ENCODE data around the gene IL1RAPL2. TPM values are rescaled to one million over a fixed set of nuclear protein-coding genes. Genes with fewer than 3 reads are reported as not detected.

IL1RAPL2 gene
- total RNA-seq, 1 donor = not detected

- Histone ChIP-seq H3K4me1 (ENCODE audit: insufficient read depth, low read length) (no peaks in the 10 kb centered on the region), H2AFZ (ENCODE audit: low read length) (no peak overlapping the region), H4K20me1 (ENCODE audit: insufficient read depth, low read length) (no peaks in the 10 kb centered on the region), H3K9me3 (ENCODE audit: low read depth, low read length) (no peaks in the 10 kb centered on the region), H3K79me2 (ENCODE audit: insufficient read depth, low read length) (no peaks in the 10 kb centered on the region), H3K4me2 (ENCODE audit: insufficient read depth, low read length) (no peak overlapping the region), H3K27ac (ENCODE audit: low read depth, low read length) (no peak overlapping the region), H3K36me3 (ENCODE audit: insufficient read depth, low read length) (no peaks in the 10 kb centered on the region), H3K27me3 (ENCODE audit: insufficient read depth, low read length) (no peaks in the 10 kb centered on the region), H3K4me3 (ENCODE audit: insufficient read depth, low read length) (no peak overlapping the region)
- TF ChIP-seq, protein P1, sequence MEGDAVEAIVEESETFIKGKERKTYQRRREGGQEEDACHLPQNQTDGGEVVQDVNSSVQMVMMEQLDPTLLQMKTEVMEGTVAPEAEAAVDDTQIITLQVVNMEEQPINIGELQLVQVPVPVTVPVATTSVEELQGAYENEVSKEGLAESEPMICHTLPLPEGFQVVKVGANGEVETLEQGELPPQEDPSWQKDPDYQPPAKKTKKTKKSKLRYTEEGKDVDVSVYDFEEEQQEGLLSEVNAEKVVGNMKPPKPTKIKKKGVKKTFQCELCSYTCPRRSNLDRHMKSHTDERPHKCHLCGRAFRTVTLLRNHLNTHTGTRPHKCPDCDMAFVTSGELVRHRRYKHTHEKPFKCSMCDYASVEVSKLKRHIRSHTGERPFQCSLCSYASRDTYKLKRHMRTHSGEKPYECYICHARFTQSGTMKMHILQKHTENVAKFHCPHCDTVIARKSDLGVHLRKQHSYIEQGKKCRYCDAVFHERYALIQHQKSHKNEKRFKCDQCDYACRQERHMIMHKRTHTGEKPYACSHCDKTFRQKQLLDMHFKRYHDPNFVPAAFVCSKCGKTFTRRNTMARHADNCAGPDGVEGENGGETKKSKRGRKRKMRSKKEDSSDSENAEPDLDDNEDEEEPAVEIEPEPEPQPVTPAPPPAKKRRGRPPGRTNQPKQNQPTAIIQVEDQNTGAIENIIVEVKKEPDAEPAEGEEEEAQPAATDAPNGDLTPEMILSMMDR (IDR thresholded peaks at IDR 0.05; ENCODE audit: extremely low read depth, low read depth, low read length) = no peak
- DNase-seq (ENCODE audit: insufficient read length, low spot score, missing footprints) = no peak
Measured at GRCh38 chrX:104961926-104962325, 395.9 kb downstream of the IL1RAPL2 start.

DNA sequence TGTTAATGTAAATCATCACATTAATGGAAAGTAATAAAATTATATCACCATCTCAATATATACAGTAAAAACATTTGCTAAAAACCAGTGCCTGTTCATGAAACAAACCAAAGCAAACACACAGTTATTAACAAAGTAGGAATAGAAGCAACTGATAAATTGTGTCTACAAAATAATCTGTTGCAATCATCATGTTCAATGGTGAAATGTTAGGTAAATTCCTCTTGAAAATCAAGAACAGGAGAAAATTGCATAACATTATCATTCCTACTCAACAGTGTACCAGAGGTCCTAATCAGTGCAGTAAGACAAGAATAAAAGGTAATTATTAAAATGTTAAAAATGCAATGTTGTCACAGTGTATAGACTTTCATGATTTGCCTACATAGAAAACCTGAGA is 402.2 kb downstream of the IL1RAPL2 start:
- H3K4me1 ChIP-seq (ENCODE audit: insufficient read depth, low read length) = no peaks in the 10 kb centered on the region
- no peak overlapping the region for H3K4me2 ChIP-seq (ENCODE audit: insufficient read depth, low read length)
- H3K79me2 ChIP-seq (ENCODE audit: insufficient read depth, low read length) = no peaks in the 10 kb centered on the region
- H3K27me3 ChIP-seq (ENCODE audit: insufficient read depth, low read length) = no peaks in the 10 kb centered on the region
- H3K27ac ChIP-seq (ENCODE audit: low read depth, low read length) = no peak overlapping the region
- no peak overlapping the region for H2AFZ ChIP-seq (ENCODE audit: low read length)
- TF ChIP-seq, protein P1 (IDR thresholded peaks at IDR 0.05; ENCODE audit: extremely low read depth, low read depth, low read length) = no peak
- no peaks in the 10 kb centered on the region for H3K9me3 ChIP-seq (ENCODE audit: low read depth, low read length)
- DNase-seq (ENCODE audit: insufficient read length, low spot score, missing footprints) = no peak
- no peak overlapping the region for H3K4me3 ChIP-seq (ENCODE audit: insufficient read depth, low read length)
- no peaks in the 10 kb centered on the region for H4K20me1 ChIP-seq (ENCODE audit: insufficient read depth, low read length)
- H3K36me3 ChIP-seq (ENCODE audit: insufficient read depth, low read length) = no peaks in the 10 kb centered on the region

GRCh38 chrX:104972737-104973136 is 406.7 kb downstream of the IL1RAPL2 start:
- Histone ChIP-seq H3K4me2 (ENCODE audit: insufficient read depth, low read length) (no peak overlapping the region), H3K4me1 (ENCODE audit: insufficient read depth, low read length) (no peaks in the 10 kb centered on the region), H3K4me3 (ENCODE audit: insufficient read depth, low read length) (no peak overlapping the region), H4K20me1 (ENCODE audit: insufficient read depth, low read length) (no peaks in the 10 kb centered on the region), H3K79me2 (ENCODE audit: insufficient read depth, low read length) (no peaks in the 10 kb centered on the region), H3K36me3 (ENCODE audit: insufficient read depth, low read length) (no peaks in the 10 kb centered on the region), H3K27me3 (ENCODE audit: insufficient read depth, low read length) (peaks cover 3% of the 10 kb centered on the region), H3K9me3 (ENCODE audit: low read depth, low read length) (no peaks in the 10 kb centered on the region), H2AFZ (ENCODE audit: low read length) (no peak overlapping the region), H3K27ac (ENCODE audit: low read depth, low read length) (no peak overlapping the region)
- TF ChIP-seq, protein P1 (IDR thresholded peaks at IDR 0.05; ENCODE audit: extremely low read depth, low read depth, low read length) = no peak
- no peak for DNase-seq (ENCODE audit: insufficient read length, low spot score, missing footprints)

GRCh38 chrX:104987063-104987462 is 421.1 kb downstream of the IL1RAPL2 start:
- DNase-seq (ENCODE audit: insufficient read length, low spot score, missing footprints) = no peak

More at GRCh38 chrX:104987063-104987462, 421.1 kb downstream of the IL1RAPL2 start:
- no peak overlapping the region for H2AFZ ChIP-seq (ENCODE audit: low read length)
- H3K9me3 ChIP-seq (ENCODE audit: low read depth, low read length) = no peaks in the 10 kb centered on the region
- H3K27me3 ChIP-seq (ENCODE audit: insufficient read depth, low read length) = peaks cover 11% of the 10 kb centered on the region
- H3K4me3 ChIP-seq (ENCODE audit: insufficient read depth, low read length) = no peak overlapping the region
- H3K4me1 ChIP-seq (ENCODE audit: insufficient read depth, low read length) = no peaks in the 10 kb centered on the region
- no peak overlapping the region for H3K4me2 ChIP-seq (ENCODE audit: insufficient read depth, low read length)
- H3K79me2 ChIP-seq (ENCODE audit: insufficient read depth, low read length) = no peaks in the 10 kb centered on the region
- no peak overlapping the region for H3K27ac ChIP-seq (ENCODE audit: low read depth, low read length)
- H3K36me3 ChIP-seq (ENCODE audit: insufficient read depth, low read length) = no peaks in the 10 kb centered on the region
- H4K20me1 ChIP-seq (ENCODE audit: insufficient read depth, low read length) = no peaks in the 10 kb centered on the region
- TF ChIP-seq, protein P1 (IDR thresholded peaks at IDR 0.05; ENCODE audit: extremely low read depth, low read depth, low read length) = no peak
